ENCODE results near the gene MTG1.

DNA sequence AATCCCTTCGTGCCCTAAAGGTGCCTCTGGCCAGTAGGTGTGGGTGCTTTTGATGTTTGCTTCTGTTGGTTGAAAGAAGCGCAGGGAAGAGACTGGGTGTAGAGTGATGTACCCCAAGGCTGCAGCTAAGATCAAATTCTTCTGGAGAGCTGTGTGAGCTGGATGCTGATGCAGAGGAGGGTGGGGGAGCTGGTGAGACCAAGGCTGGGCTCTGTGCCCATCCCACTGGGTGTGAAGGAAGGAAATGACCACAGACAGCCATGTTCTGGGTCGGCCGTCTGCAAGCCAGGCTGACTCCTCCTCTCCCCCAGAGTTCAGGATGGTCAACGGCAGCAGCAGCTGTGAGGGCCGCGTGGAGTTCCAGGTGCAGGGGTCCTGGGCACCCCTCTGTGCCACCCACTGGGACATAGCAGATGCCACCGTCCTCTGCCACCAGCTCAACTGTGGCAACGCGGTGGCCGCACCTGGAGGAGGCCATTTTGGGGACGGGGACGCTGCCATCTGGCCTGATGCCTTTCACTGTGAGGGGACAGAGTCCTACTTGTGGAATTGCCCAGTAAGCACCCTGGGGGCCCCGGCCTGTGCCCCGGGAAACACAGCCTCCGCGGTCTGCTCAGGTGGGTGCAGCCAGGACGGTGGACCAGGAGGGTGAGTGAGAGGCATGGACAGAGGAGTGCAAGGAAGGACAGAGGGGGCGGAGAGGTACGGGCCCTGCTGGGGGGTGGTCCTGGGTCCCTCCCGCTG is 64.9 kb downstream of the MTG1 start:
- TF ChIP-seq, protein P1, sequence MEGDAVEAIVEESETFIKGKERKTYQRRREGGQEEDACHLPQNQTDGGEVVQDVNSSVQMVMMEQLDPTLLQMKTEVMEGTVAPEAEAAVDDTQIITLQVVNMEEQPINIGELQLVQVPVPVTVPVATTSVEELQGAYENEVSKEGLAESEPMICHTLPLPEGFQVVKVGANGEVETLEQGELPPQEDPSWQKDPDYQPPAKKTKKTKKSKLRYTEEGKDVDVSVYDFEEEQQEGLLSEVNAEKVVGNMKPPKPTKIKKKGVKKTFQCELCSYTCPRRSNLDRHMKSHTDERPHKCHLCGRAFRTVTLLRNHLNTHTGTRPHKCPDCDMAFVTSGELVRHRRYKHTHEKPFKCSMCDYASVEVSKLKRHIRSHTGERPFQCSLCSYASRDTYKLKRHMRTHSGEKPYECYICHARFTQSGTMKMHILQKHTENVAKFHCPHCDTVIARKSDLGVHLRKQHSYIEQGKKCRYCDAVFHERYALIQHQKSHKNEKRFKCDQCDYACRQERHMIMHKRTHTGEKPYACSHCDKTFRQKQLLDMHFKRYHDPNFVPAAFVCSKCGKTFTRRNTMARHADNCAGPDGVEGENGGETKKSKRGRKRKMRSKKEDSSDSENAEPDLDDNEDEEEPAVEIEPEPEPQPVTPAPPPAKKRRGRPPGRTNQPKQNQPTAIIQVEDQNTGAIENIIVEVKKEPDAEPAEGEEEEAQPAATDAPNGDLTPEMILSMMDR (conservative IDR thresholded peaks at IDR 0.05), result no peak
- no peak for TF ChIP-seq ZFX (IDR thresholded peaks at IDR 0.05)
